DND-41 (cell line): ENCODE data around the gene SGMS1.
"Not testable (repeated sequence)": the region's sequence is repeated elsewhere in the genome, so short reads cannot be mapped to it uniquely, and the experiment has no call there.

Source experiments
- ATAC-seq: fragments of 200-7000 bp; cut with Tn5 transposase; 3 replicates; pipeline ENCODE4 v1.9.1; 2021; ENCODE audit warnings: low read depth; ENCODE audit not compliant: insufficient read depth
- DNase-seq: peaks from one replicate; pipeline ENCODE4 v3.0.0-alpha.2; 2020
- H2AFZ ChIP-seq: 2 replicates; pipeline ENCODE4 v1.6.0; 2012; ENCODE audit warnings: low read depth, low read length
- H3K27ac ChIP-seq: 2 replicates; pipeline ENCODE4 v1.5.1; 2012; ENCODE audit warnings: low read length, inconsistent platforms
- H3K27me3 ChIP-seq: fragments of 200-600 bp; sonication (generic); 2 replicates; pipeline ENCODE4 v1.6.0; 2012; ENCODE audit warnings: low read length, mild to moderate bottlenecking, inconsistent platforms; ENCODE audit not compliant: insufficient read depth, poor library complexity
- H3K36me3 ChIP-seq: 2 replicates; pipeline ENCODE4 v1.5.1; 2012; ENCODE audit warnings: low read length, inconsistent platforms; ENCODE audit not compliant: insufficient read depth
- H3K4me1 ChIP-seq: 2 replicates; pipeline ENCODE4 v1.5.1; 2012; ENCODE audit warnings: mild to moderate bottlenecking, low read length; ENCODE audit not compliant: insufficient read depth
- H3K4me2 ChIP-seq: 2 replicates; pipeline ENCODE4 v1.6.0; 2012; ENCODE audit warnings: mild to moderate bottlenecking, moderate library complexity, low read length, inconsistent platforms; ENCODE audit not compliant: insufficient read depth
- H3K4me3 ChIP-seq, 2 experiments: fragments of 200-600 bp in 1 of 2; shearing (Covaris generic) in 1 of 2; 2 replicates each; pipeline ENCODE4 v1.5.1; 2012 to 2016; ENCODE audit warnings: inconsistent platforms in 2 of 2, low read length in 2 of 2, mild to moderate bottlenecking in 2 of 2, low read depth in 1 of 2, moderate library complexity in 1 of 2
- H3K79me2 ChIP-seq: 2 replicates; pipeline ENCODE4 v1.6.0; 2012; ENCODE audit warnings: low read length, inconsistent platforms; ENCODE audit not compliant: insufficient read depth
- H3K9ac ChIP-seq: 2 replicates; pipeline ENCODE4 v1.6.0; 2012; ENCODE audit warnings: low read depth, mild to moderate bottlenecking, inconsistent platforms, low read length, moderate library complexity
- H3K9me3 ChIP-seq: 2 replicates; pipeline ENCODE4 v1.5.1; 2012; ENCODE audit warnings: low read length, moderate library complexity, mild to moderate bottlenecking, inconsistent platforms; ENCODE audit not compliant: insufficient read depth, severe bottlenecking
- H4K20me1 ChIP-seq: 2 replicates; pipeline ENCODE4 v1.6.0; 2012; ENCODE audit warnings: low read length; ENCODE audit not compliant: insufficient read depth
- CTCF ChIP-seq: IDR thresholded peaks from 2 replicates; pipeline ENCODE4 v1.5.1; 2012; ENCODE audit warnings: borderline replicate concordance, low read length, moderate library complexity, mild to moderate bottlenecking; ENCODE audit not compliant: poor library complexity, severe bottlenecking; ENCODE audit errors: extremely low read depth
- EZH2 ChIP-seq: IDR thresholded peaks from 3 replicates; pipeline ENCODE4 v1.6.1; 2012; ENCODE audit warnings: borderline replicate concordance, low read depth, mild to moderate bottlenecking, moderate library complexity, low read length, inconsistent platforms; ENCODE audit not compliant: severe bottlenecking

SGMS1 gene

GRCh38 chr10:50358925-50359687, 264.6 kb downstream of the SGMS1 start:
- Histone ChIP-seq H3K9ac (no peak overlapping the region), H2AFZ (no peak overlapping the region), H3K4me3 (no peak overlapping the region), H4K20me1 (no peaks in the 10 kb centered on the region), H3K27ac (no peak overlapping the region), H3K9me3 (no peaks in the 10 kb centered on the region), H3K27me3 (no peaks in the 10 kb centered on the region), H3K4me2 (no peak overlapping the region), H3K79me2 (no peaks in the 10 kb centered on the region), H3K36me3 (no peaks in the 10 kb centered on the region), H3K4me1 (no peaks in the 10 kb centered on the region)
- ATAC-seq (no peak), DNase-seq (no peak)
- TF ChIP-seq EZH2: no peak
- TF ChIP-seq CTCF: no peak

GRCh38 chr10:50358411-50358810, 265.3 kb downstream of the SGMS1 start:
- Histone ChIP-seq H3K27ac (no peak overlapping the region), H3K79me2 (no peaks in the 10 kb centered on the region)

GRCh38 chr10:50356481-50356832, 267.3 kb downstream of the SGMS1 start:
- not testable (repeated sequence) for H3K27ac ChIP-seq, H3K4me2 ChIP-seq, ATAC-seq

More at GRCh38 chr10:50358411-50358810, 265.3 kb downstream of the SGMS1 start:
- no peak overlapping the region for H3K4me3 ChIP-seq
- no peak for ATAC-seq
- no peaks in the 10 kb centered on the region for H3K27me3 ChIP-seq
- no peak overlapping the region for H2AFZ ChIP-seq
- DNase-seq: no peak
- H3K4me2 ChIP-seq: no peak overlapping the region
- H3K9ac ChIP-seq: no peak overlapping the region
- no peaks in the 10 kb centered on the region for H4K20me1 ChIP-seq
- TF ChIP-seq CTCF (no peak), EZH2 (no peak)
- no peaks in the 10 kb centered on the region for H3K9me3 ChIP-seq
- H3K4me1 ChIP-seq: no peaks in the 10 kb centered on the region
- no peaks in the 10 kb centered on the region for H3K36me3 ChIP-seq

GRCh38 chr10:50355693-50356480, 267.9 kb downstream of the SGMS1 start:
- H3K4me2 ChIP-seq, H3K79me2 ChIP-seq, ATAC-seq, H3K4me1 ChIP-seq, H3K4me3 ChIP-seq, H3K27me3 ChIP-seq, H3K9ac ChIP-seq, H2AFZ ChIP-seq, H3K36me3 ChIP-seq, H3K27ac ChIP-seq, H4K20me1 ChIP-seq, DNase-seq, H3K9me3 ChIP-seq: not testable (repeated sequence)

More at GRCh38 chr10:50356481-50356832, 267.3 kb downstream of the SGMS1 start:
- not testable (repeated sequence) for H3K9me3 ChIP-seq, H3K79me2 ChIP-seq, H3K9ac ChIP-seq, DNase-seq, H3K27me3 ChIP-seq, H3K4me1 ChIP-seq, H3K4me3 ChIP-seq, H3K36me3 ChIP-seq, H4K20me1 ChIP-seq, H2AFZ ChIP-seq
